Muscle of arm (tissue), 12 donors: ENCODE measurements around the gene CUL4A. TPM values are rescaled to one million over a fixed set of nuclear protein-coding genes. Genes with fewer than 3 reads are reported as not detected.
A peak's percentile ranks its signal among the peaks of the same experiment; 100 is the strongest.

Source experiments
- DNase-seq: peaks from one replicate; pipeline ENCODE4 v3.0.0-alpha.2; 2013
- polyA plus RNA-seq, 12 donors: library from polyadenylated mRNA; unstranded; fragments of 120-200 nt; gene quantifications; one replicate each; pipeline ENCODE4 v1.2.1, GENCODE V29; 2013; ENCODE audit not compliant: insufficient read length in 12 of 12

The CUL4A gene
- polyA plus RNA-seq, 12 donors = 44.0 to 82.7 (median 75.1) TPM; not detected in 1

DNA sequence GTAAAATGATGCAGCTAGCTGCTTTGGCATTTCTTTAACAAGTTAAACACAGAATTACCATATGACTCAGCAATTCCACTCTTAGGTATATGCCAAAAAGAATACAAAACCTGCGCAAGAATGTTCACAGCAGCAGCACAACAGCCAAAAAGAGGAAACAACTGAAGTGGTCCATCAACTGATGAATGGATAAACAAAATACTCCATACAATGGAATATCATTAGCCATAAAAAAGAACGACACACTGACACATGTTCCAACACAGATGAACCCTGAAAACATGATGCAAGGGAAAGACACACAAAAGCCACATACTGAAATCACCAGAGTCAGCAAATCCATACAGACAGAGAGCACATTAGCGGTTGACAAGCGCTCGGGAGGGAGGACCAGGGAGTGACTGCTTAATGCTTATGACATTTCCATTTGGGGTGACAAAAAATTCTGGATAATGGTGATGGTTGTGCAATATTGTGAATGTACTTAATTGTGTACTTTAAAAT is 3.9 kb upstream of the CUL4A start:
- DNase-seq = no peak

DNA sequence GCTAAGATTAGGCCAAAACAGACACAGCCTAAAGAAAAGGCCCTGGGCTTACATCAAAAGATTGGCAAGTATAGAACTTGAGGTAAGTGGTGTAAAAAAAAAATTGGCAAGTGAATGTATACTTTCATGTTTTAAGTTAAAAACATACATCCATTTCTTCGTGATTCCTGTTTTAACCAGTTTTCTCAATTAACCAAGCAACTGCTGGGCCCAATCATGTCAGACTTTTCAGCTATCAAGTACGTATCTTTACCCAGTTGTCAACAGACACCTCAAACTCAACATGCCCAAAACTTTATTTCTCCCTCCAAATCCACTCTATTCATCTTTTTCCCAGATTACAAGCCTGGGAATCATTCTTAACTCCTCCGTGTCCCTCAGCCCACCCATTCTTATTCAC is 2.0 kb upstream of the CUL4A start:
- DNase-seq = no peak

DNA sequence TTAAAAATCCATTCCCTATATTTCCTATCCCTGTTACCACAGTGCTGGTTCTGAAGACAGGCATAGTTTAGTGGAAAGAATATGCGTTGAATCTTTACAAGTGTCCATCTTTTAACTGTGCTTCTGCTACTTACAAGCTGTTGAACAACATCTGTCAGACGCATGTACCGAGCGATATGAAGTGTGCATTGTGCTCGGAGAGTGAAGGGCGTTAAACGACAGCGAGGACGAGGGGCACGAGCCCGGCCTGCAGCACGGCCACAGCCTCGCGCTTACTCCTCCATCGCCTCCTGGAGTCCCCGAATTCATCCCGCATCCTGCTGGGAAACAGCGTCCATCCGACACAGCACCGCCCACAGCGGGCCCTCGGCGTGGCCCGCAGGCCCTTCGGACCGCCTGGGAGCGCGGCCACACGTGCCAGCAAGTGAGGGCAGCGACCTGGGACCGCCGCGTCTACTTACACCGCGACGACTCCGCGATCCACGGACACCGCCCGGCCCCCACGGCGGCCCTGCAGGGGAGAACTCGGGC is 1.5 kb upstream of the CUL4A start:
- DNase-seq = peak; percentile 44

DNA sequence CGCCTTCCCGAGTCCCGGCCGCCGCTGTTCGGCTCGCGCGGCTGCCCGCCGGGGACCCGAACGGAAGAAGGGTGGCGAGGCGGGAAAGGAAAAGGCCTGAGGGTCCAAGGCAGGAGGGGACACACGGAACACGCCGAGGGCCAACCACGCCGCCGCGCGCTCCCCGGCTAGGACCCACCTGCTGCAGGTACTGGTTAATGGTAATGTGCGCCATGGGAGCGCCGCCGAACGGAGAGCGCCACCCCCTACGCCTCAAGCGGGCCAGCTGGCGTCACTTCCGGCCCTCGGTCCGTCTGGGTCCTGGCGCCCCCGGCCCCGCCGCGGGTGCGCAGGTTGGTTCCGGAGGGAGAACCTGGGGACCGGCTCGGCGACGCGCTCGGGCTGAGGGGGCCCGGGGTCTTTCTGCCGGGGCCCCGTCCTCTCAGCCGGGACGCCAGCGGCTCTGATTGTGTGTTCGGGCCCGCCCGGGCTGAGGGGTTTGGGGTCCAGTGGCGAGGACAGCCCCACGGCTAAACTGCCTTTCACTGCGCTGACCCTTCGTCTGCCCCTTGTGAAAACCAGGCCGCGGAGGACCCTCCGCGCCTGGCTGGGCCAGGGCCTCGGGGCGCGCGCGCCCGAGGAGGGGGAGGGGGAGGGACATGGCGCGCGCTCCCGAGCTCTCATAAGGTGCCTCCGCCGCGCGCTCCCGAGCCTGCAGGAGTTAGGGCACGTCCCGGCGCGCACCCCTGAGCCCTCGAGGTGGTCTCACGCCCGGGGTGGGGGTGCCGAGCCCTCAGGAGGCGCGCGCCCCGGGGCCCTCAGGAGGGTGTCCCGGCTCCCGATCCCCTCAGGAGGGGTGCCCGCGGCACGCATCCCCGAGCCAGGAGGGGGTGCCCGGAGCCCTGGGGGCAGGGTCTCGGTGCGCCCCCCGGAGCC is 735 bp upstream of the CUL4A start, which contains the start of gene PCID2:
Gene PCID2 (minus strand): TSS at position 249 of the 915 bp plus-strand sequence. CDS start 35 bp downstream, at position 214.
- peak; percentile 93 for DNase-seq

DNA sequence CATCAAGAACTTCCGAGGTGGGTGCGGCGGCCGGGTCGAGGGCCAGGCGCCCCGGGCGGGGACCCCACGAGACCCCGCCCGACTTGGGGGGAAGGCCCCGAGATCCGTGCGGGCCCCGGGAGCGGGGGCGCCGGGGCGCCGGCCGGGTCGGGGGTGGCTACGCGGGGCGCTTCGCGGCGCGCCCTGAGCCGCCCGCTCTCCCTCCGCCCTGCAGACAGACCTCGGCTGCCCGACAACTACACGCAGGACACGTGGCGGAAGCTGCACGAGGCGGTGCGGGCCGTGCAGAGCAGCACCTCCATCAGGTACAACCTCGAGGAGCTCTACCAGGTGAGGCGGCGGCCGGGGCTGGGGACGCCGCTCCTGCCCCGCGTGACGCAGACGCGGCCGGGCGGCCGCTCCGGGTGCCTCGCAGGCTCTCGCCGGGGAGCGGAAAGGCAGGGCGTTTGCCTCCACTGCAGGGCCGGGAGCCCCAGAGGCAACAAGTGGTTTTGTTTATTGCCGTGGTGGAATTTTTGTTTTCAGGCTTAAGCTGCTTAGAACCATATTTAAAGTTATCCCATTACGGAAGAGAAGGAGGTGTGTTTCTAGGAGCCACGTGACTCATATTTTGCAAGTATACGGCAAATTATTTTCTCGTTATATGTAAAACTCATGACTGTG is 477 bp downstream of the CUL4A start:
- peak; percentile 21 for DNase-seq

DNA sequence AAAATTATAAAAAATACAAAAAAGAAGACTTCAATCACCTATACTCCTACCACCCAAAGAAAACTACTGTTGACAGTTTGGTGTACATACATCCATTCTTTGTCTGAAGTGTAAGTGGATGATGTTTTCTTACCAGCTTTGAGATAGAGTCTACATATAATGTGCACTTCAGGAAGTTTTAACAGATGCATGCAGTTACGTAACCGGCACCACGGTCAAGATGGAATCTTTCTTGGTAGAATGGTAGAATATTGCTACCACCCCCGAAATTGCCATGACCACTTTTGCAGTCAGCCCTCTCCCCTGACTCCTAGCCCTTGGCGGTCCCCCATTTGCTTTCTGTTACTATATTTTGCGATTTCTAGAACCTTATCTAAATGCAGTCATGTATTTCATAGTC is 1.4 kb downstream of the CUL4A start:
- no peak for DNase-seq

DNA sequence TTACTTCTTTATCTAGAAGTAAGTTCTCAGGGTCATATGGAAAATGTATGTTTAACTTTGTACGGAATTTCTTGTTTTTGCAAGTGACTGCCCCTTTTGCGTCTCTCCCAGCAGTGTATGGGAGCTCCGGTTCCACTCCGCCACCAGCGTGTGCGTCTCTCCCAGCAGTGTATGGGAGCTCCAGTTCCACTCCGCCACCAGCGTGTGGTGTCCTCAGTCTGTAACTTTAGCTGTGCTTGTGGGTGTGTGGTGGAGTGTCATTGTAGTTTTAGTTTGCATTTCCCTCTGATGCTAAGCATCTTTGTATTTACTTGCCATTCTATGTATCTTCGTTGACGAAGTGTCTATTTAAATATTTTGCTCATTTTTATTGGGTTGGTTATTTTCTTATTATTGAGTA is 2.4 kb downstream of the CUL4A start:
- DNase-seq = no peak

DNA sequence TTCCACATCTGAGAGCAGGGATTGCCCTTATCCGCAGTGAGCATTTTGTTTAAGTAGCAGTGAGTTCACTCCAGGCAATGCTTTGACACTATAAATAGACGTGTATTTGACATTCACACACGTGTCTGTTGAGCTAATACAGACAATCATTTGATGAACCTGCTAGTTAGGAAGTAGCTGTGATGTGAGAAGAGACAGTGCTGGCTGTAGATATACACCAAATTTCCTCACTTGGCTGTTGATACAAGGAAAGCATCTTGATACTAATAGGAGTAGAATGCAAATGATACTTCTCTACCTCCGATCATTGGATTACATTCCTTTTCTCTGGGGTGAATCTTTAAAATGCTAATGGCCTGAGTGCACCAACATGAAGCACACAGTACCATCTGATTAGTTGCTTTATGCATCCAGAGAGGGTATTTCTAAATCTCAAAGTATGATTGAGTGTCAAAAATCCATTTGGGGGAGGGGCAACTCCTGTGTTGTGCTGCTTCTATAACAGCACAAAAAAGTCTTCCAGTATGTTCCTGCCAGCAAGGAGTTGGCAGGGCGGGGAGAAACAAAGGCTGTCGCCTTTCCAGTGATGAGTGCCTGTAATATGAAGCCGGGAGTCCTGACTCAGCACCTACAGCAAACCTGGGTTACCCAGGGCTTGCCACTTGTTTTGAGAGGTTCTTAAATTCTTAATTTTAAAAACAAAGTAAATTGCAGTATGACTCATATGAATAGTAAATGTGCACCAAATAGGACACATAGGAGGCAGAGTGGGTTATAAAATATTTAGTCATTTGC is 7.0 kb downstream of the CUL4A start:
- DNase-seq = no peak

DNA sequence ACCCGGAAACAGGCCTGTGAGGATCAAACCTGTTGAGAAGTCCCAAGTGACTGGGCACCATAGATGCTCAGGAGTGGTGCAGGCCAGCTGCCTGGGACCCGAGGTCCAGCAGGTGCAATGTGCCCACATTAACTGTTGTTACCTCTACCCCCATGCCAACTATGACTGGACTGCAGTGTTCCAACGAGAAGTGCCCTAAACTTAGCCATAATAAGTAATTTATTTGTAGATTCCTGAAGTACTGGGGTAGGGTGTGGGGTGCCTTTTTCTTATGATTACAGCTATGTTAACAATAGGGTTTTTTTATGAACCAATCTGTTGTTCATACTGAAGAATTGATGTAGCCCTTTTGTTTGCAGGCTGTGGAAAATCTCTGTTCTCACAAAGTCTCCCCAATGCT is 9.2 kb downstream of the CUL4A start:
- DNase-seq = no peak

DNA sequence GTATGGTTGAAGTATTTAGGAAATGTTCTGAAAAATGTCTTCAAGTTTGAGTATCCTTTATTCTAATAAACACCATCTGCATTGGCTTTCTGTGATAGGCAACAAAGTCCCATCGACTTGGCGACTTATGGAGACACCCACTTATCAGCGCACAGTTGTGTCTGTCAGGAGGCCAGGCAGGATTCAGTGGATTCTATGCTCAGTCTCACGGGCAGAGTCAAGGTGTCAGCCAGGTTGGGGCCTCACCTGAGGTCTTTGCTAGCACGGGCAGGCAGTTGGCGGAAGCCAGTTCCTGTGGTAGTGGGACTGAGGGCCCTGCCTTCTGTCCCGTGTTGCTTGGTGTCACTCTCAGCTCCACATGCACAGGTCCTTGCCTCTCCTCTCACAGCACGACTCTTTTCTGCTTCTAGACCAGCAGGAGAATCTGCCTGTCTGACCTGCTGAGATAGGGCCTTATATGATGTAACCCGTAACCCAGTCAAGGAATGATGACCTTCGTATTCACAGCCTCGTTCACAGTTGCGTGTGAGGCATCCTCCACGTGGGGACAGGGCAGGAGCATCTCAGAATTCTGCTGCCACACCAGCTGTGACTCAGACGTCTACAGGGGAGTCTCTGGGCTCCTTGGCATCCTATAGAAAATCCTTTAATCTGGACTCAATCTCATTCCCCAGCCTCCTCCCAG is 10.0 kb downstream of the CUL4A start:
- no peak for DNase-seq

DNA sequence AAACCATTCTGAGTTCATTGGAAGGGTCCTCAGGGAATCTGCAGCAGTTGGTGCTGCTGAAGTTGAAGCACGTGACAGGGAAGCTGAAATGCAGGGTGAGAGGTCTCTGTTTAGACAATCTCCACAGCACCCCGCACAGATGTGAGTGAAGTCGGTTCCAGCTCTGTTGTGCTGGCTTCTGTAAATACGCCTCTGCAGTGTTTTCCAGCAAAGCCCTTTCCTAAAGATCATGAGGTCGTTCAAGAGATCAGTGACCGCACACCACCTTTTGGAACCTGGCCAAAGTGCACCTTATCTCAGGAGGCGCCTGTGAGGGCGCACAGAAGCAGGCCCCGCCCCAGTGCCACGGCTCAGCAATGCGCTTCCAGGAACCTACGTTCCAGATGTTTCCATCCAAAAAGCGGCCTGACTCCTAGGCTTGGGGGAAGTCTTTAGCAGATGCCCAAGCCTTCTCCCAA is 10.8 kb downstream of the CUL4A start:
- no peak for DNase-seq

DNA sequence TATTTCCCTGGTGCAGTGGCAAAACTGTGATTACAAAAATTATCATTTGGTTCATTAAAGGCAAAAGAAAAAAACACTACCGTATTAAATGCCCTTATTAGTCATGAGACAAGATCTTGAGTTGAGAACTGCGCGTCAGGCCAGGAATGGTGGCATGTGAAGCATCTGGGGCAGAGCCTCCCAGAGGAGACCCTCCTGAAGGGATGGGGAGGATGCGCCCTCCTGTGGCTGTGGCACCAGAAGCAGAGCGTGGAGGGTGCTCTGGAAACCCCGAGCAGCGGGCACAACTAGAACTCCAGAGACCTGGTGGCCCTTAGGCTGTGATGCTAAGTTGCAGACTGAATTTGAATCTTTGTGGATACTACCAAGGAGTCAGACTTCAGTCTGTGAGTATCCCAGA is 11.5 kb downstream of the CUL4A start:
- no peak for DNase-seq

DNA sequence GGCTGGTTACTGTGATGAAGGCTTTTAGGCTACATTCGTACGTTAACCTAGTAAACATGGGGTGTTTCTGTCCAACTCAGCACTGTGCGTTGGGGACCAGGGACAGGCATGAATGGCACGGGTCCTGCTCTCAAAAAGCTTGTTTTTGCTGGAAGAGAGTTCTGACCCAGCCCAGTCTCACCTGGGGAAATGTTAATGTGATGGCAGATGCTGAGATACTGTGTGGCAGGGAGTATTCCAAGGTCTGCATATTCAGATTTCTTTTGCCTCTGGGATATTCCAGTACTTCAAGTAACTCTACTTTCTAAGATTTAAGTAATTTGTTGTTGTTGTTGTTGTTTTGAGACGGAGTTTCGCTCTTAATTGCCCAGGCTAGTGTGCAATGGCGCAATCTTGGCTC is 13.7 kb downstream of the CUL4A start:
- DNase-seq = no peak

DNA sequence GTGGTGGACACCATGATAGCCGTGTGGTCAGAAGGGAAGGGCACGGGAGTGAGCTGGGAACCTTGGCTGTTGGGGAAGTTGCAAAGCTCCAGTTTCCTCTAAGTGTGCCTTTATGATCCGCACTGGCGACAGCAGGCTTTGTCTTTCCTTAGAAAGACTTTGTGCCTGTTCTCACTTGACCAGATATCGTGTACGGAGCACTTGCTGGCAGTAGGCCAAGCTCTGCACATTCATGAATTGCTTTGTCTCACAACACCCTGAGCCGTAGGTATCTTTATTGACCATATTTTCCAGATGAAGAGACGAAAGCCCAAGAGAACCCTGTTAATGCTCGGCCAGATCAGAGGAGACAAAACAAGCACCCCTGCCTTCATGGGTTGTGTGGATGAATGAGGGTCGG is 15.1 kb downstream of the CUL4A start:
- DNase-seq = no peak

DNA sequence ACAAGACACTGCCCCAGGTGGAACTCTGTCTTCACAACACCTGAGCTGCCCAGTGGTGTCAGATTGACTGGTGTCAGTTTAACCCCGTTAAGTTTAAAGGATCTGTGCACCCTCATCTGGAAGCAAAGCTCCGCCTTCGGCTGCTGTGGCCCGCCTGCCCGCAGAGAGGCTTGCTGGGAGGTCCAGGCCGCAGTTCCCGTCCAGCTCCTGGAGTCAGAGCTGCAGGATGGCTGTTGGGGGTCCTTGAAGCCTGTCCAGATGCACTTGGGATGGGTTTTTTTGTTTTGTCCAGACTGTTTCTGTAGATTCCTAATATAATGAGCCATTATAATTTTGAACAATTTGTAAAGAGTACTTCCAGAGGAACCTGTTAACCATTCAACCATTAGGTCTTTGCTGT is 16.1 kb downstream of the CUL4A start:
- DNase-seq = no peak

DNA sequence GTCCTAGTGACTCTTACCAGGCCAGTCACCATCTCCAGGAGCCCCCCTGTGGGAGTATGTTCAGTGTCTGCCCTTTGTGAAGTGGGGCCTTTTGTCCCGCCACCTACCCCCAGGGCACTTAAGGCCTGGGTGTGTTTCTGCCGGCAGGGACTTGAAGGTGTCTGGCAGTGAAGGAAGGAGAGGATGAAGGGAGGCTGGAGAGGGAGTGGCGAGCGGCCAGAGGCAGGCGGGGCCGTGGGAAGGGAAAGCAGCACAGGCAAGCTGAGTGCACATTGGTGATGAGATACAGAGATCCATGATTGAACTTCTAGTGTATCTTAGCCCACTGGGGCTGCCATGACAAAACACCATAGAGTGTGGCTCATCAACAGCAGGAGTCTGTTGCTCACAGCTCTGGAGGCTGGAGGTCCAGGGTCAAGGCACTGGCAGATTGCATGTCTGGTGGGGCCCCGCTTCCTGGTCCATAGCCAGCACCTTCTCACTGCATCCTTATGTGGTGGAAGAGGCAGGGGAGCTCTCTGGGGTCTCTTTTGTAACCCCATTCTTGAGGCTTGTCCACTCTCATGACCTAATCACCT is 17.5 kb downstream of the CUL4A start:
- no peak for DNase-seq

DNA sequence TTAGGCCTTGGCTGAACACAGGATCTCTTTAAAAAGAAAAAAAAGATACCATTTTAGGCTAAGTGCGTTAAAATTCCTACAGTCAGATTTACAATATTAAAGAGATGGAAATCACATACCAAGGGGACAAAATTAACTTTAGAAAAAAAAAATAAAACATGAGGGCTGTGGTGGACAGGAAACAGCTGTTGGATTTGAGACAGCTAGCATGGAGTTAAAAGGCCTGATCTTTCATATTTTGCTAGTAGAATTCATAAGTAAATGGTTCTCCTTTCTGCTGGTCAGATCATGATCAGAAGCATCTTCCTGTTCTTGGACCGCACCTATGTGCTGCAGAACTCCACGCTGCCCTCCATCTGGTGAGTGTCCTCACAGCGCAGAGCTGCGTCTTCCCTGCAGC is 19.7 kb downstream of the CUL4A start:
- DNase-seq = no peak

DNA sequence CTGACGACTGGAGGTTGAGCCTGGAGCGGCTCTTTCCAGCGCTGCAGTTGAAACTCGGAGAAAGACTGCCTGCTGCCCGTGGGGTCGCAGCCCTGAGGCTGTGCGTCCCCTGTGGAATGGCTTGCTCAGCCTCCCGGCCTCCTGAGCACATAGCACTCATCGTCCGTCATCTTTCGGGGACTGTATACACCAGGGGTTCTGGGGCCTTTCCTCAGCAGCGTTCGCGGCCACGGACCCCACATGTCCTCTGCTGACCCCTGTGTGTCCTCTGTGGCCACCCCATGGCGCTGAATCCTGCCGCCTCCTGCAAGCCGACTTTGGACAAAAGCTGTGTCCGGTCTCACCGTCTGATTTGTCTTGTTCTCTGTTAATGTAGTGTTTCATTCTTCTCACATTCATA is 20.4 kb downstream of the CUL4A start:
- no peak for DNase-seq

DNA sequence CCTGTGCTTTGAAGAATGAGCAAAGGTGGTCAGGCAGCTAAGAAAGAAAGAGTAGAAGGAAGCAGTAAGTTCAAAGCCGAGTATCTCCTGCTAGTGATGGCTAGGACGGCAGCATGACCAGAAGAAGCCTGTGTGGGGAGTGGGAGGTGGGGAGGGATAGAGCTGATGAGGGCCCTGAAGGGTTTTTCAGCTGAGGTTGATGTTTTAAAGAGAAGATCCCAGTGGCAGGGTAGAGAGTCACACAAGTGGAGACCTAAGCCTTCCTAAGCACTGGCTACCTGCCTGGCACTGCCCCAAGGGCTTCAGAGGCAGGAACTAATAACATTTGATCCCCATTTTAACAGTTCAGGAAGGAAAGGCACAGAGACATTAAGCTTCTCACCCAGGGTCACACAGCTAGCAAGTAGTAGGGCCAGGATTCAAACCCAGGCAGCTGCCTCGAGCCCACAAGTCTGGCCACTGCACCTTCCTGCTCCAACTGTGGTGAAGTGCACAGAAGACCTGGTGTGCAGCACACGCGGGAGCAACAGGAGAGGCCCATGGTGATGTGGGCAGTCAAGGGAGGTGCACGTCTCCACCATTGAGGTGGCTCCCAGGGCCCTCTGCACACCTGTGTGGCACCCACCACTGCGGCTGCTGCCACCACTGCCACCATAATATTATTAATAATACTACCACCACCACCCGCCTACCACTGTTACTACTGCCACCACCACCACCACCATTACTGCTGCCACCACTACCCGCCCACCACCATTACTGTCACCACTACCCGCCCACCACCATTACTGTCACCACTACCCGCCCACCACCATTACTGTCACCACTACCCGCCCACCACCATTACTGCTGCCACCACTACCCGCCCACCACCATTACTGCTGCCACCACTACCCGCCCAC is 22.1 kb downstream of the CUL4A start:
- no peak for DNase-seq
